T-cell (primary cell): ENCODE results near the gene SNX2. TPM values are rescaled to one million over a fixed set of nuclear protein-coding genes. Genes with fewer than 3 reads are reported as not detected.
"Not testable (repeated sequence)": the region's sequence is repeated elsewhere in the genome, so short reads cannot be mapped to it uniquely, and the experiment has no call there.

Experiments used
- ATAC-seq, 4 experiments: fragments of 200-7000 bp in 3 of 4; fragments of 150-1000 bp in 1 of 4; cut with Tn5 transposase; replicated peaks in 1 of 4; 1 replicate in 3 of 4; 2 replicates in 1 of 4; pipeline ENCODE4 v1.10.0; 2021; ENCODE audit warnings: moderate library complexity in 3 of 4, mild to moderate bottlenecking in 2 of 4, moderate number of reproducible peaks in 1 of 4
- CTCF ChIA-PET, 2 donors: fragments of 300-600 bp; sonication (Branson Sonifier 250); formaldehyde crosslinking; loops; one replicate each; lab custom pipeline; 2022; ENCODE audit warnings: antibody characterized with exemption in 2 of 2; lab: Charles Lee
- POLR2A ChIA-PET, 2 donors: fragments of 300-600 bp; sonication (Branson Sonifier 250); formaldehyde crosslinking; loops; one replicate each; lab custom pipeline; 2022; ENCODE audit warnings: antibody characterized with exemption in 2 of 2; lab: Charles Lee
- DNase-seq, 35 experiments: peaks; one replicate each; pipeline versions ENCODE4 v3.0.0 to v3.0.0-alpha.2; 2013 to 2023
- H3K27ac ChIP-seq: one replicate; pipeline ENCODE4 v1.5.1; 2013; ENCODE audit warnings: low read length
- H3K27me3 ChIP-seq, 2 experiments: replicated peaks in 1 of 2; 1 replicate in 1 of 2; 2 replicates in 1 of 2; pipeline versions ENCODE4 v1.6.1 to v1.7.0; 2013; ENCODE audit warnings: low read length in 1 of 2, mixed read lengths in 1 of 2; ENCODE audit not compliant: control insufficient read depth in 2 of 2, insufficient read depth in 2 of 2; ENCODE audit errors: extremely low read depth in 1 of 2
- H3K36me3 ChIP-seq, 2 donors: 1 replicate in 1 of 2; 2 replicates in 1 of 2; pipeline versions ENCODE4 v1.6.1 to v1.7.0; 2013; ENCODE audit warnings: low read length in 1 of 2; ENCODE audit not compliant: control insufficient read depth in 2 of 2, insufficient read depth in 1 of 2; ENCODE audit errors: extremely low read depth in 1 of 2
- H3K4me1 ChIP-seq, 2 experiments: 1 replicate in 1 of 2; 2 replicates in 1 of 2; pipeline versions ENCODE4 v1.6.1 to v1.7.0; 2013; ENCODE audit warnings: low read length in 2 of 2, mixed read lengths in 1 of 2; ENCODE audit not compliant: insufficient read depth in 2 of 2, control insufficient read depth in 1 of 2; ENCODE audit errors: extremely low read depth in 1 of 2
- H3K4me3 ChIP-seq, 2 donors: 1 replicate in 1 of 2; 2 replicates in 1 of 2; pipeline versions ENCODE4 v1.5.1 to v1.7.0; 2013; ENCODE audit warnings: mild to moderate bottlenecking in 2 of 2, low read length in 1 of 2, moderate library complexity in 1 of 2; ENCODE audit not compliant: control insufficient read depth in 1 of 2; ENCODE audit errors: extremely low read depth in 1 of 2
- H3K9me3 ChIP-seq: 2 replicates; pipeline ENCODE4 v1.7.0; 2013
- H3K27ac Mint-ChIP-seq, 2 donors: one replicate each; pipeline ENCODE4 v1.8.0; 2020 to 2021; ENCODE audit warnings: mild to moderate bottlenecking in 2 of 2, mixed read lengths in 2 of 2
- H3K27me3 Mint-ChIP-seq, 2 donors: one replicate each; pipeline ENCODE4 v1.8.0; 2021 to 2022; ENCODE audit warnings: mixed read lengths in 2 of 2
- H3K36me3 Mint-ChIP-seq: one replicate; pipeline ENCODE4 v1.8.0; 2021; ENCODE audit warnings: mixed read lengths
- H3K4me1 Mint-ChIP-seq, 3 donors: one replicate each; pipeline ENCODE4 v1.8.0; 2020 to 2022; ENCODE audit warnings: mixed read lengths in 3 of 3, mild to moderate bottlenecking in 1 of 3
- H3K4me3 Mint-ChIP-seq, 3 donors: one replicate each; pipeline ENCODE4 v1.8.0; 2020 to 2022; ENCODE audit warnings: mild to moderate bottlenecking in 3 of 3, mixed read lengths in 3 of 3, moderate library complexity in 3 of 3
- H3K9me3 Mint-ChIP-seq, 3 donors: one replicate each; pipeline ENCODE4 v1.8.0; 2020 to 2022; ENCODE audit warnings: mixed read lengths in 3 of 3
- WGBS: methylation state at CpG from one replicate; pipeline ENCODE4 v1.1.5; 2013; ENCODE audit warnings: missing lambda C conversion rate; ENCODE audit not compliant: insufficient coverage; 5-methylcytosine and 5-hydroxymethylcytosine counted together
- total RNA-seq, 35 experiments: library from RNA in 6 of 35; stranded (reverse) in 6 of 35; fragments of 120-200 nt in 1 of 35; gene quantifications; one replicate each; pipeline versions ENCODE4 v1.2.1 to v1.2.4 and lab custom pipeline; 2013 to 2026

The SNX2 gene
- total RNA-seq, 5 donors from 2014 or later (not counting 1 experiment from before 2014, with no cell fraction given) = 41.8 to 56.3 (median 47.8) TPM

DNA sequence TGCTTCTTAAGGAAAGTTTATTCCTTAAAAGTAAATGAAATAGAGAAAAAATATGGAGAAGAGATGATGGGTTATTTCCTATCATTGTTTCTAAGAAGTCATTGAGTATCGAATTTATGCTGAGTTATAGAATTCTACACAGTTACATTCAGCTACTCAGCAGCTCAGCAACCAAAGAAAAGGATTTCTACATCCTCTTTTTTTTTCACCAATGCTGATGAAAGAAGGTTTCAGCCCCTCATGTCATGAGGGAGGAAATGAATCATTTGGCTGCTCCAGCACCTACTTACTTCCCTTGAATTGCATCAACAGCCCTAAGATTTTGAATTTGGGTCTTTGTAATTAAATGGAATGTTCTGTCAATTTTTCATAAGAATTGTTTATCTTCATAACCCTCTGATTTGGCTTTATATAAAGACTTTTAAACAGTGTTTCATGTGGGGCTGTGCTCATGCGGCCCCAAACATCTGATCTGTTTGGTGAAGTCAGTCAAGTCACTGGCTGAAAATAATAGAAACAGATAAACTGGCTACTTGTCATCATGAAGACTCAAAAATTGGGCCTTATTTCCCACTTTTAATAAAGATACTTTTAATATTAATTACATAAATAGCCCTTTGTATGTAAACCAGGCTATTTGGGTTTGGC lies 18.5 kb upstream of the SNX2 start:
- H3K9me3 Mint-ChIP-seq = no peaks in the 10 kb centered on the region
- no peaks in the 10 kb centered on the region for H3K36me3 Mint-ChIP-seq
- peaks cover 5 to 6% of the 10 kb centered on the region in 2 donors for H3K27me3 Mint-ChIP-seq
- whole genome bisulfite sequencing = no CpG with 5 or more reads among the region's 2 CpGs
- H3K36me3 ChIP-seq = no peaks in the 10 kb centered on the region
- ChIA-PET POLR2A (no interaction called here), CTCF (no interaction called here)
- H3K4me3 Mint-ChIP-seq = no peak overlapping the region
- H3K9me3 ChIP-seq = no peaks in the 10 kb centered on the region
- H3K4me3 ChIP-seq = no peak overlapping the region
- no peak for DNase-seq
- H3K4me1 ChIP-seq = no peaks in the 10 kb centered on the region
- H3K27ac Mint-ChIP-seq = no peak overlapping the region
- peaks cover 0 to 6% of the 10 kb centered on the region in 2 experiments for H3K27me3 ChIP-seq
- H3K4me1 Mint-ChIP-seq = no peaks in the 10 kb centered on the region
- ATAC-seq = no peak
- H3K27ac ChIP-seq = no peak overlapping the region

DNA sequence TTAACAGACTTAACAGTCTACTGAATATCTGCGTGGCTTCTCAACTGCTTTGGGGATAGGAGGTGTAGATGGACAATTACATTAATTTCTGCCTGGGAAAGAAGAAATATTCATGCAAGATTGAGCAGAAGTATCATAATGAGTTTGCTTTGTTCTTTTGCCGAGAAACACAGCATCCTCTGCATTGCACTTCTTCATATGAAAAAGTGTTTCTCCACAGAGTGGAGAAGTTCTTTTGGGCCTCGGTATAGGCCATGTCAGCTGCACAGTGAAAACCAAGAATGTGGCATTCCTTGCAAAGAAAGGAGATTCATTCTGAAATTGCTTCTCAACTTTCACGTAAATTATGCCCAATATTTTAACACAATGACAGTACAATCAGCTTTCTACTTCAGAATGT lies 17.6 kb upstream of the SNX2 start:
- Mint-ChIP-seq H3K27ac (no peak overlapping the region), H3K4me3 (no peak overlapping the region), H3K4me1 (no peaks in the 10 kb centered on the region), H3K27me3 (peaks cover 0 to 6% of the 10 kb centered on the region in 2 donors), H3K9me3 (no peaks in the 10 kb centered on the region), H3K36me3 (no peaks in the 10 kb centered on the region)
- peaks cover 0 to 1% of the 10 kb centered on the region in 2 experiments for H3K27me3 ChIP-seq
- H3K4me1 ChIP-seq = no peaks in the 10 kb centered on the region
- ChIA-PET POLR2A (interaction anchor here in 1 of 2 donors (0.7 kb wide), 1 partner anchor 106 kb away, joined by 3 read pairs; no protein-coding TSS in a partner anchor), CTCF (interaction anchor here in 1 of 2 donors (0.7 kb wide), 1 partner anchor 20 kb away, joined by 3 read pairs; no protein-coding TSS in a partner anchor)
- no CpG with 5 or more reads among the region's 4 CpGs for WGBS
- H3K4me3 ChIP-seq = no peak overlapping the region
- H3K27ac ChIP-seq = no peak overlapping the region
- DNase-seq (no peak), ATAC-seq (no peak)
- H3K9me3 ChIP-seq = no peaks in the 10 kb centered on the region
- H3K36me3 ChIP-seq = no peaks in the 10 kb centered on the region

DNA sequence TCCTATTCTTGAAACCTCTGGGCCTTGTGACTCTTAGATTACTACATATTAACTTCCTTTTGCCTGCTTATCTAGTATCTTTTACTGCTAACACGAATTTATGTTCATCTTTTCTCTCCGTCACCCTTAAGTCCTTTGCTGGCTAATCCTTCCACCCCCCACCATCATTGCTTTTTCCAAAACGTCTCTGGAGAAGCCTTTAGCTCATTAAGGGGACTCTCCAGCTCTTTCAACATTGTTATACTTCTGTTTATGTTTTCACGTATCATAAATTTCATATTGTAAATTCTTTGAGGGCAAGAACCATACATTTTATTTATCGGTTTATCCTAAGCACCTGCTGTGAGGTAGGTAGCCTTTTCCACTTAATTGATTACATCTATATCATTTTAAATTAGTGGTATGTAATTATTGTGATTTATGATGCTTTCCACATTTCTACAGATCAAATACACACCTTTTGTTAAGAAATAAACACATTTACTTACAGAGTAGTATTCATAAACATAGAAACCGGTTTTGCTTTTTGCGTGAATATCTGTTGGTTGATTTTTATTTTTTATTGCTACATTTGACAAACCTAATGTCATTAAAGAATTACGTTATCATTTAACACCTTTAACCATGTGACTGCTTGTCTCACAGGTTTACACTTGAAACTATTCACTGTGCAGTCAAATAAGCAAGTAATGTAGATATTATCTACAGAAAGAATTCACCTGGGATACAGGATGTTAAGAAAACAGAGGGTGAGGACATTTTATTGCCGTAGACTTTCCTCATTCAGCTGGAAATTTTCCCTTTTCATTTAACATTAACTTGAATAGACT lies 15.4 kb upstream of the SNX2 start:
- ChIA-PET POLR2A (no interaction called here), CTCF (no interaction called here)
- ATAC-seq (no peak), DNase-seq (no peak)
- Histone ChIP-seq H3K36me3 (no peaks in the 10 kb centered on the region), H3K27ac (no peak overlapping the region), H3K4me1 (no peaks in the 10 kb centered on the region), H3K27me3 (no peaks in the 10 kb centered on the region), H3K4me3 (no peak overlapping the region), H3K9me3 (no peaks in the 10 kb centered on the region)
- Mint-ChIP-seq H3K36me3 (no peaks in the 10 kb centered on the region), H3K4me1 (no peaks in the 10 kb centered on the region), H3K27ac (no peak overlapping the region), H3K4me3 (no peak overlapping the region), H3K9me3 (no peaks in the 10 kb centered on the region), H3K27me3 (no peaks in the 10 kb centered on the region)
- 58% methylated on average over 2 of the region's 9 CpGs for WGBS

DNA sequence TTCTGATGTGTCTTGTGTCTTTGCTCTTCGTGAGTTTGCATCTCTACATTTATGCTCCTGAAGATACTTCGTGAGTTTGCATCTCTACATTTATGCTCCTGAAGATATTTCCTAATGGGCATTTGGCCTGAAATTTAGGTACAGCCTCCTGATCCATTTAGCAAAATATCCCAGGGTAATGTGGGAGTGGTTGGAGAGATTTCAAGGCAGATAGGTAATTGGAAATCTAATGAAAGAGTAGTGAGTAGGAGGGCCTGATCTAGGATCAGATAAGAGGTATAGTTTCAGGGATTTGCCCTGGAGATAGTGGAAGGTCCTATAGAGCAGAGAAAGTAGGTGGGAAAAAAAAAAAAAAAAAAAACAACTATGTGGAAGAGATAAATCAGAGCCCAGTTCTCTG lies 14.6 kb upstream of the SNX2 start:
- no CpG with 5 or more reads among the region's 2 CpGs for WGBS
- Mint-ChIP-seq H3K9me3 (no peaks in the 10 kb centered on the region), H3K4me1 (no peaks in the 10 kb centered on the region), H3K27ac (no peak overlapping the region), H3K27me3 (no peaks in the 10 kb centered on the region), H3K36me3 (no peaks in the 10 kb centered on the region), H3K4me3 (no peak overlapping the region)
- ATAC-seq = no peak
- Histone ChIP-seq H3K36me3 (no peaks in the 10 kb centered on the region), H3K27me3 (no peaks in the 10 kb centered on the region), H3K27ac (no peak overlapping the region), H3K4me3 (no peak overlapping the region), H3K4me1 (no peaks in the 10 kb centered on the region), H3K9me3 (no peaks in the 10 kb centered on the region)
- ChIA-PET POLR2A (no interaction called here), CTCF (no interaction called here)
- no peak for DNase-seq

DNA sequence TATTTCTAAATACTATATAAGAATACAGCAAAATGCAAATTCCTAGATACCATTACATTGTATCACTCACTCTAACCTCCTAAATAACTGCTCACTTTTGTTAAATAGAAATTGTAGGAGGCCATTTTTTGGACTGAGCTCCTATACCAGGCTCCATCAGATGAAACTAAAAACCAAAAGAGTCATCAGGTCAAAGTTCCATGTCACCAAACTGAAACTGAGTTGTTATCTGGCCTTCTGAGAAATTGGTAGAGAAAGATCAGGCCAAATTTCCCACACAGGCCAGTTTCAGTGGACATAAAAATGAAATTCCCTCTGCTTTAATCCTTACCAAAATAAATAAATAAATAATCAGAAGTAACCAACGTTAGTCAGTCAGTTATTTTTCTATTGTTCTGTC lies 13.8 kb upstream of the SNX2 start:
- Mint-ChIP-seq H3K36me3 (no peaks in the 10 kb centered on the region), H3K27ac (no peak overlapping the region), H3K9me3 (no peaks in the 10 kb centered on the region), H3K27me3 (no peaks in the 10 kb centered on the region), H3K4me3 (no peak overlapping the region), H3K4me1 (no peaks in the 10 kb centered on the region)
- no peaks in the 10 kb centered on the region for H3K27me3 ChIP-seq
- no peaks in the 10 kb centered on the region for H3K9me3 ChIP-seq
- ATAC-seq (no peak), DNase-seq (no peak)
- H3K36me3 ChIP-seq = no peaks in the 10 kb centered on the region
- POLR2A ChIA-PET = no interaction called here
- CTCF ChIA-PET = no interaction called here
- H3K27ac ChIP-seq = no peak overlapping the region
- no peak overlapping the region for H3K4me3 ChIP-seq
- H3K4me1 ChIP-seq = no peaks in the 10 kb centered on the region
- no CpG with 5 or more reads among the region's 1 CpG for WGBS

DNA sequence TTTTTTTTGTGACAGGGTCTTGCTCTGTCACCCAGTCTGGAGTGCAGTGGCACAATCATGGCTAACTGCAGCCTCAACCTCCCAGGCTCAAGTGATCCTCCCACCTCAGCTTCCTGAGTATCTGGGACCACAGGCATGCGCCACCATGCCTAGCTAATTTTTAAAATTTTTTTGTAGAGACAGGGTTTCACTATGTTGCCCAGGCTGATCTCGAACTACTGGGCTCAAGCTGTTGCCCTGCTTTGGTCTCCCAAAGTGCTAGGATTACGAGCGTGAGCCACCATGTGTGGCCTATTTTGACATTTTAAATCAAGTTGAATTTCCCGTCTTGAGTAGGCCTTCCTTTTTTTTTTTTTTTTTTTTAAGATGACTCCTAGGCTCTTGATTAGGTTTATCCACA lies 13.0 kb upstream of the SNX2 start:
- H3K36me3 ChIP-seq, H3K36me3 Mint-ChIP-seq, H3K9me3 ChIP-seq, CTCF ChIA-PET, DNase-seq, ATAC-seq, H3K27ac Mint-ChIP-seq, H3K9me3 Mint-ChIP-seq, H3K4me3 ChIP-seq, H3K4me3 Mint-ChIP-seq, H3K27me3 ChIP-seq, H3K27ac ChIP-seq, H3K27me3 Mint-ChIP-seq, H3K4me1 Mint-ChIP-seq, H3K4me1 ChIP-seq: not testable (repeated sequence)
- WGBS = 95% methylated on average over 2 of the region's 5 CpGs
- POLR2A ChIA-PET = interaction anchor here in 1 of 2 donors (0.6 kb wide), 1 partner anchor 665 kb away, joined by 6 read pairs; no protein-coding TSS in a partner anchor
